Subcutaneous abdominal adipose tissue (tissue), 5 donors: ENCODE results near the gene CDC16.

Experiments
- H3K27ac ChIP-seq: one replicate; pipeline ENCODE4 v1.7.0; 2013; ENCODE audit warnings: low read depth, mild to moderate bottlenecking, inconsistent platforms, low read length, moderate library complexity
- H3K27me3 ChIP-seq, 5 donors: one replicate each; pipeline ENCODE4 v1.7.0; 2013; ENCODE audit warnings: low read length in 5 of 5, inconsistent platforms in 1 of 5; ENCODE audit not compliant: control insufficient read depth in 5 of 5, insufficient read depth in 4 of 5
- H3K36me3 ChIP-seq, 5 donors: one replicate each; pipeline ENCODE4 v1.7.0; 2013; ENCODE audit warnings: low read length in 5 of 5; ENCODE audit not compliant: control insufficient read depth in 5 of 5, insufficient read depth in 5 of 5
- H3K4me1 ChIP-seq, 5 donors: one replicate each; pipeline ENCODE4 v1.7.0; 2013; ENCODE audit warnings: low read length in 5 of 5, mild to moderate bottlenecking in 3 of 5, moderate library complexity in 1 of 5; ENCODE audit not compliant: control insufficient read depth in 5 of 5, insufficient read depth in 5 of 5
- H3K4me3 ChIP-seq, 5 donors: one replicate each; pipeline ENCODE4 v1.7.0; 2013; ENCODE audit warnings: low read length in 5 of 5, low read depth in 1 of 5
- H3K9ac ChIP-seq, 5 donors: one replicate each; pipeline ENCODE4 v1.7.0; 2013; ENCODE audit warnings: low read length in 5 of 5, mild to moderate bottlenecking in 4 of 5, moderate library complexity in 3 of 5
- H3K9me3 ChIP-seq, 5 donors: one replicate each; pipeline ENCODE4 v1.7.0; 2013; ENCODE audit warnings: low read length in 5 of 5; ENCODE audit not compliant: control insufficient read depth in 5 of 5
- donor health status: healthy.
- donor health status: healthy.
- donor health status: healthy.
- donor health status: healthy.
- donor health status: healthy.

The CDC16 gene

GRCh38 chr13:114318624-114319023, 83.9 kb downstream of the CDC16 start:
- Histone ChIP-seq H3K4me3 (no peak overlapping the region), H3K4me1 (peaks cover 2 to 26% (median 19%) of the 10 kb centered on the region in 5 donors), H3K27ac (no peak overlapping the region), H3K9ac (no peak overlapping the region), H3K36me3 (peaks cover 14 to 22% (median 19%) of the 10 kb centered on the region in 5 donors), H3K27me3 (no peaks in the 10 kb centered on the region), H3K9me3 (no peaks in the 10 kb centered on the region)

GRCh38 chr13:114319441-114319913, 84.8 kb downstream of the CDC16 start:
- Histone ChIP-seq H3K27me3 (no peaks in the 10 kb centered on the region), H3K36me3 (peaks cover 19 to 30% (median 27%) of the 10 kb centered on the region in 5 donors), H3K4me1 (peaks cover 2 to 24% (median 18%) of the 10 kb centered on the region in 5 donors), H3K4me3 (no peak overlapping the region), H3K9ac (no peak overlapping the region), H3K27ac (no peak overlapping the region), H3K9me3 (no peaks in the 10 kb centered on the region)

GRCh38 chr13:114320065-114320464, 85.4 kb downstream of the CDC16 start:
- Histone ChIP-seq H3K27me3 (no peaks in the 10 kb centered on the region), H3K9ac (peak overlapping the region in 1 of 5 donors; percentile 19), H3K4me3 (no peak overlapping the region), H3K4me1 (peaks cover 2 to 20% (median 14%) of the 10 kb centered on the region in 5 donors), H3K36me3 (peaks cover 19 to 36% (median 32%) of the 10 kb centered on the region in 5 donors), H3K27ac (no peak overlapping the region), H3K9me3 (no peaks in the 10 kb centered on the region)

- Histone ChIP-seq H3K9me3 (no peaks in the 10 kb centered on the region), H3K4me1 (peaks cover 0 to 14% (median 10%) of the 10 kb centered on the region in 5 donors), H3K36me3 (peaks cover 22 to 43% (median 41%) of the 10 kb centered on the region in 5 donors), H3K27me3 (no peaks in the 10 kb centered on the region), H3K9ac (no peak overlapping the region), H3K4me3 (no peak overlapping the region), H3K27ac (no peak overlapping the region)
These were observed 86.6 kb downstream of the CDC16 start for GRCh38 chr13:114321256-114321655.
